K562 (cell line): ENCODE results near the gene UGP2. TPM values are rescaled to one million over a fixed set of nuclear protein-coding genes. Genes with fewer than 3 reads are reported as not detected.

Experiments
- ATAC-seq: fragments of 200-7000 bp; cut with Tn5 transposase; 3 replicates; pipeline ENCODE4 v1.9.1; 2020; ENCODE audit warnings: moderate library complexity
- BruUV-seq: library from RNA; stranded (reverse); fragments of 400-500 nt; replicated peaks from 2 replicates; lab custom pipeline; 2021; lab: Mats Ljungman, UMichigan
- CTCF ChIA-PET: fragments of 300-600 bp; formaldehyde crosslinking; extraction: SDS; loops from one replicate; lab custom pipeline; 2021; ENCODE audit warnings: low intra/inter-chr PET ratio; lab: Yijun Ruan, JAX
- POLR2A ChIA-PET: fragments of 300-600, 350-650 bp; sonication (Branson Sonifier 250); formaldehyde crosslinking; extraction: SDS; loops from one replicate; lab custom pipeline; 2021; ENCODE audit warnings: antibody characterized with exemption, inconsistent platforms; lab: Yijun Ruan, JAX
- DNase-seq, 4 experiments: peaks; one replicate each; pipeline versions ENCODE4 v3.0.0 to v3.0.0-alpha.2; 2011 to 2018; ENCODE audit warnings: low spot score in 3 of 4, mixed read lengths in 3 of 4; ENCODE audit errors: extremely low read depth in 1 of 4
- FAIRE-seq: peaks from 2 replicates; lab custom pipeline; 2011; peaks lifted over from hg19 to GRCh38; lab: Jason Lieb, UNC
- H2AFZ ChIP-seq: 2 replicates; pipeline ENCODE4 v1.6.0; 2011; ENCODE audit warnings: low read depth, low read length, control low read depth, inconsistent platforms
- H3K27ac ChIP-seq: fragments of 200-600 bp; 3 replicates; pipeline ENCODE4 v1.8.0; 2011; ENCODE audit warnings: low read depth, mild to moderate bottlenecking, control low read depth, inconsistent platforms, low read length, moderate library complexity, mixed read lengths; ENCODE audit errors: extremely low read depth
- H3K27me3 ChIP-seq, 2 experiments: fragments of 300-600 bp in 1 of 2; 2 replicates in 1 of 2; 3 replicates in 1 of 2; pipeline versions ENCODE4 v1.6.0 to v1.8.0; 2011; ENCODE audit warnings: inconsistent platforms in 2 of 2, low read length in 2 of 2, mild to moderate bottlenecking in 1 of 2, mixed read lengths in 1 of 2, moderate library complexity in 1 of 2; ENCODE audit not compliant: control insufficient read depth in 2 of 2, insufficient read depth in 2 of 2
- H3K36me3 ChIP-seq: fragments of 300-600 bp; 3 replicates; pipeline ENCODE4 v1.8.0; 2011; ENCODE audit warnings: mild to moderate bottlenecking, low read length, inconsistent platforms; ENCODE audit not compliant: control insufficient read depth, insufficient read depth
- H3K4me1 ChIP-seq, 2 experiments: fragments of 200-600 bp in 1 of 2; replicated peaks in 1 of 2; 2 replicates in 1 of 2; 3 replicates in 1 of 2; pipeline versions ENCODE4 v1.5.1 to v1.8.0; 2011; ENCODE audit warnings: inconsistent platforms in 2 of 2, low read length in 2 of 2, mild to moderate bottlenecking in 1 of 2, mixed read lengths in 1 of 2, moderate library complexity in 1 of 2; ENCODE audit not compliant: control insufficient read depth in 2 of 2, insufficient read depth in 2 of 2
- H3K4me2 ChIP-seq: 2 replicates; pipeline ENCODE4 v1.6.1; 2011; ENCODE audit warnings: low read length, control low read depth, inconsistent platforms, mixed read lengths; ENCODE audit not compliant: insufficient read depth
- H3K4me3 ChIP-seq: fragments of 200-600 bp; sonication (generic), shearing (Covaris generic); 2 replicates; pipeline ENCODE4 v1.5.1; 2016; ENCODE audit warnings: control low read depth, inconsistent platforms
- H3K79me2 ChIP-seq: fragments of 200-600 bp; 3 replicates; pipeline ENCODE4 v1.8.0; 2011; ENCODE audit warnings: low read length, inconsistent platforms; ENCODE audit not compliant: control insufficient read depth, insufficient read depth
- H3K9ac ChIP-seq, 2 experiments: 2 replicates each; pipeline versions ENCODE4 v1.6.0 to v1.6.1; 2011; ENCODE audit warnings: low read depth in 2 of 2, low read length in 2 of 2, control low read depth in 1 of 2, inconsistent platforms in 1 of 2, mild to moderate bottlenecking in 1 of 2, mixed read lengths in 1 of 2; ENCODE audit not compliant: insufficient read depth in 1 of 2
- H3K9me1 ChIP-seq: one replicate; pipeline ENCODE4 v1.6.0; 2011; ENCODE audit warnings: inconsistent platforms, mild to moderate bottlenecking, low read length, moderate library complexity; ENCODE audit not compliant: control insufficient read depth, insufficient read depth
- H3K9me3 ChIP-seq: replicated peaks from 2 replicates; pipeline ENCODE4 v1.5.1; 2011; ENCODE audit warnings: low read depth, low read length, inconsistent platforms; ENCODE audit not compliant: control insufficient read depth, insufficient read depth
- H4K20me1 ChIP-seq: replicated peaks from 2 replicates; pipeline ENCODE4 v1.6.1; 2011; ENCODE audit warnings: low read length, inconsistent platforms, mixed read lengths; ENCODE audit not compliant: control insufficient read depth, insufficient read depth
- C11orf30 ChIP-seq: fragments of 450-650 bp; IDR thresholded peaks from 2 replicates; pipeline ENCODE4 v1.6.1; 2016; ENCODE audit warnings: low read depth, mild to moderate bottlenecking
- CBX1 ChIP-seq: sonication (generic); IDR thresholded peaks from 2 replicates; pipeline ENCODE4 v1.6.1; 2016; ENCODE audit warnings: antibody characterized with exemption, low read depth, mild to moderate bottlenecking
- CREB3 ChIP-seq: fragments of 450-650 bp; conservative IDR thresholded peaks from 2 replicates; pipeline ENCODE4 v1.6.1; 2016; ENCODE audit warnings: missing genetic modification characterization, low read depth, mild to moderate bottlenecking, missing compliant biosample characterization, moderate library complexity
- KLF6 ChIP-seq: fragments of 250-450 bp; sonication (Bioruptor Pico); IDR thresholded peaks from 2 replicates; pipeline ENCODE4 v1.4.0; 2020; ENCODE audit warnings: mild to moderate bottlenecking, moderate library complexity, borderline replicate concordance
- NUFIP1 ChIP-seq: fragments of 450-650 bp; IDR thresholded peaks from 2 replicates; pipeline ENCODE4 v1.6.1; 2018; ENCODE audit not compliant: partially characterized antibody
- PHF20 ChIP-seq: fragments of 450-650 bp; IDR thresholded peaks from 2 replicates; pipeline ENCODE4 v1.6.1; 2018; ENCODE audit not compliant: partially characterized antibody
- PHTF2 ChIP-seq: fragments of 250-450 bp; sonication (Bioruptor Pico); IDR thresholded peaks from 2 replicates; pipeline ENCODE4 v1.5.0; 2021; ENCODE audit warnings: mild to moderate bottlenecking
- PREB ChIP-seq: sonication (generic); formaldehyde crosslinking; IDR thresholded peaks from 2 replicates; pipeline ENCODE4 v1.8.1; 2023; ENCODE audit warnings: mild to moderate bottlenecking, missing genetic modification reagents
- ZNF316 ChIP-seq: fragments of 450-650 bp; IDR thresholded peaks from 2 replicates; pipeline ENCODE4 v1.6.1; 2016
- WGBS: fragments of 100-300 bp; shearing (Covaris generic); methylation state at CpG from one replicate; pipeline ENCODE4 v1.1.6; 2016; ENCODE audit warnings: low coverage, mixed read lengths; ENCODE audit not compliant: insufficient coverage; ENCODE audit errors: missing lambda C conversion rate; 5-methylcytosine and 5-hydroxymethylcytosine counted together
- in situ Hi-C: fragments of 300-500 bp; cut with MboI; formaldehyde crosslinking; loops from 4 replicates; pipeline ENCODE4 v1.15.0; 2018; ENCODE audit warnings: inconsistent platforms, mixed read lengths
- intact Hi-C: fragments of 100-400 bp; cut with micrococcal nuclease; formaldehyde crosslinking; loops from 2 replicates; pipeline ENCODE4 v1.14.2; 2022
- polyA plus RNA-seq, 8 experiments: library from polyadenylated mRNA; depleted of rRNA in 4 of 8; stranded (reverse) in 5 of 8; unstranded in 3 of 8; fragments of >200 nt; fragmentation: Nextera tagmentation in 2 of 8; fragmentation: Illumina TruSeq in 1 of 8; extraction: Ambion mirVana in 2 of 8; extraction: Trizol in 1 of 8; gene quantifications; 2 replicates each; pipeline versions ENCODE4 v1.2.1 to v1.2.3, GENCODE V29; 2011 to 2014; ENCODE audit warnings: inconsistent platforms in 1 of 8, missing spikeins in 1 of 8
- total RNA-seq, 7 experiments: library from RNA; depleted of rRNA in 6 of 7; stranded (reverse); fragments of >200 nt in 6 of 7; fragmentation: Illumina TruSeq in 2 of 7; extraction: Trizol in 2 of 7; gene quantifications; 2 replicates each; pipeline versions ENCODE4 v1.2.1 to v1.2.3, GENCODE V29; 2011 to 2021; ENCODE audit warnings: low replicate concordance in 1 of 7
- TF ChIP-seq, protein P1 (sequence below): fragments of 250-450 bp; sonication (Bioruptor Pico); IDR thresholded peaks from 2 replicates; pipeline ENCODE4 v1.5.0; 2021; ENCODE audit warnings: mild to moderate bottlenecking, borderline replicate concordance

The UGP2 gene
- total and polyA plus RNA-seq, 9 of the 15 experiments (the other 6 are each of a cell fraction or from before 2014, with no cell fraction given) = 25.2 to 69.3 (median 58.9) TPM

GRCh38 chr2:63898839-63899238 lies 57.1 kb downstream of the UGP2 start:
- no TSS peak for BruUV-seq
- intact Hi-C loops = no loop called here
- CTCF ChIA-PET = no interaction called here

More at GRCh38 chr2:63898839-63899238, 57.1 kb downstream of the UGP2 start:
- Histone ChIP-seq H3K36me3 (peaks cover 40% of the 10 kb centered on the region; the same call in 2 of the 3 replicates), H3K9ac (no peak overlapping the region)
- TF ChIP-seq KLF6 (CRISPR knock-in tag) (no peak), PREB (CRISPR knock-in tag) (no peak), NUFIP1 (no peak), C11orf30 (0 out of 2 replicates have a peak, but pooled peaks have one; percentile 33), CREB3 (tag) (no peak), PHF20 (no peak), PHTF2 (CRISPR knock-in tag) (no peak), CBX1 (no peak), ZNF316 (peak; percentile 58)
- TF ChIP-seq, protein P1, sequence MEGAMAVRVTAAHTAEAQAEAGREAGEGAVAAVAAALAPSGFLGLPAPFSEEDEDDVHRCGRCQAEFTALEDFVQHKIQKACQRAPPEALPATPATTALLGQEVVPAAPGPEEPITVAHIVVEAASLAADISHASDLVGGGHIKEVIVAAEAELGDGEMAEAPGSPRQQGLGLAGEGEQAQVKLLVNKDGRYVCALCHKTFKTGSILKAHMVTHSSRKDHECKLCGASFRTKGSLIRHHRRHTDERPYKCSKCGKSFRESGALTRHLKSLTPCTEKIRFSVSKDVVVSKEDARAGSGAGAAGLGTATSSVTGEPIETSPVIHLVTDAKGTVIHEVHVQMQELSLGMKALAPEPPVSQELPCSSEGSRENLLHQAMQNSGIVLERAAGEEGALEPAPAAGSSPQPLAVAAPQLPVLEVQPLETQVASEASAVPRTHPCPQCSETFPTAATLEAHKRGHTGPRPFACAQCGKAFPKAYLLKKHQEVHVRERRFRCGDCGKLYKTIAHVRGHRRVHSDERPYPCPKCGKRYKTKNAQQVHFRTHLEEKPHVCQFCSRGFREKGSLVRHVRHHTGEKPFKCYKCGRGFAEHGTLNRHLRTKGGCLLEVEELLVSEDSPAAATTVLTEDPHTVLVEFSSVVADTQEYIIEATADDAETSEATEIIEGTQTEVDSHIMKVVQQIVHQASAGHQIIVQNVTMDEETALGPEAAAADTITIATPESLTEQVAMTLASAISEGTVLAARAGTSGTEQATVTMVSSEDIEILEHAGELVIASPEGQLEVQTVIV = no peak
- TF ChIP-seq, all 486 proteins: peak for 2
- FAIRE-seq (no peak), DNase-seq (no peak), ATAC-seq (no peak)
- H3K9me3 ChIP-seq = 0 out of 2 replicates have a peak, but pooled peaks cover 3% of the 10 kb centered on the region
- in situ Hi-C loops = no loop called here
- WGBS = 93% methylated on average over 5 of the region's 5 CpGs
- H3K9me1 ChIP-seq = no peaks in the 10 kb centered on the region
- H3K4me1 ChIP-seq = no peaks in the 10 kb centered on the region
- POLR2A ChIA-PET = no interaction called here
- no peaks in the 10 kb centered on the region for H4K20me1 ChIP-seq
- H3K27ac ChIP-seq = no peak overlapping the region
- H3K79me2 ChIP-seq = no peaks in the 10 kb centered on the region
- no peaks in the 10 kb centered on the region for H3K27me3 ChIP-seq
- no peak overlapping the region for H2AFZ ChIP-seq
- H3K4me2 ChIP-seq = no peak overlapping the region
- H3K4me3 ChIP-seq = no peak overlapping the region
